ENCODE results near the gene PBX4.

- TF ChIP-seq, protein P1, sequence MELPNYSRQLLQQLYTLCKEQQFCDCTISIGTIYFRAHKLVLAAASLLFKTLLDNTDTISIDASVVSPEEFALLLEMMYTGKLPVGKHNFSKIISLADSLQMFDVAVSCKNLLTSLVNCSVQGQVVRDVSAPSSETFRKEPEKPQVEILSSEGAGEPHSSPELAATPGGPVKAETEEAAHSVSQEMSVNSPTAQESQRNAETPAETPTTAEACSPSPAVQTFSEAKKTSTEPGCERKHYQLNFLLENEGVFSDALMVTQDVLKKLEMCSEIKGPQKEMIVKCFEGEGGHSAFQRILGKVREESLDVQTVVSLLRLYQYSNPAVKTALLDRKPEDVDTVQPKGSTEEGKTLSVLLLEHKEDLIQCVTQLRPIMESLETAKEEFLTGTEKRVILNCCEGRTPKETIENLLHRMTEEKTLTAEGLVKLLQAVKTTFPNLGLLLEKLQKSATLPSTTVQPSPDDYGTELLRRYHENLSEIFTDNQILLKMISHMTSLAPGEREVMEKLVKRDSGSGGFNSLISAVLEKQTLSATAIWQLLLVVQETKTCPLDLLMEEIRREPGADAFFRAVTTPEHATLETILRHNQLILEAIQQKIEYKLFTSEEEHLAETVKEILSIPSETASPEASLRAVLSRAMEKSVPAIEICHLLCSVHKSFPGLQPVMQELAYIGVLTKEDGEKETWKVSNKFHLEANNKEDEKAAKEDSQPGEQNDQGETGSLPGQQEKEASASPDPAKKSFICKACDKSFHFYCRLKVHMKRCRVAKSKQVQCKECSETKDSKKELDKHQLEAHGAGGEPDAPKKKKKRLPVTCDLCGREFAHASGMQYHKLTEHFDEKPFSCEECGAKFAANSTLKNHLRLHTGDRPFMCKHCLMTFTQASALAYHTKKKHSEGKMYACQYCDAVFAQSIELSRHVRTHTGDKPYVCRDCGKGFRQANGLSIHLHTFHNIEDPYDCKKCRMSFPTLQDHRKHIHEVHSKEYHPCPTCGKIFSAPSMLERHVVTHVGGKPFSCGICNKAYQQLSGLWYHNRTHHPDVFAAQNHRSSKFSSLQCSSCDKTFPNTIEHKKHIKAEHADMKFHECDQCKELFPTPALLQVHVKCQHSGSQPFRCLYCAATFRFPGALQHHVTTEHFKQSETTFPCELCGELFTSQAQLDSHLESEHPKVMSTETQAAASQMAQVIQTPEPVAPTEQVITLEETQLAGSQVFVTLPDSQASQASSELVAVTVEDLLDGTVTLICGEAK (IDR thresholded peaks at IDR 0.05; ENCODE audit: borderline replicate concordance) = no peak
- TF ChIP-seq, protein P2, sequence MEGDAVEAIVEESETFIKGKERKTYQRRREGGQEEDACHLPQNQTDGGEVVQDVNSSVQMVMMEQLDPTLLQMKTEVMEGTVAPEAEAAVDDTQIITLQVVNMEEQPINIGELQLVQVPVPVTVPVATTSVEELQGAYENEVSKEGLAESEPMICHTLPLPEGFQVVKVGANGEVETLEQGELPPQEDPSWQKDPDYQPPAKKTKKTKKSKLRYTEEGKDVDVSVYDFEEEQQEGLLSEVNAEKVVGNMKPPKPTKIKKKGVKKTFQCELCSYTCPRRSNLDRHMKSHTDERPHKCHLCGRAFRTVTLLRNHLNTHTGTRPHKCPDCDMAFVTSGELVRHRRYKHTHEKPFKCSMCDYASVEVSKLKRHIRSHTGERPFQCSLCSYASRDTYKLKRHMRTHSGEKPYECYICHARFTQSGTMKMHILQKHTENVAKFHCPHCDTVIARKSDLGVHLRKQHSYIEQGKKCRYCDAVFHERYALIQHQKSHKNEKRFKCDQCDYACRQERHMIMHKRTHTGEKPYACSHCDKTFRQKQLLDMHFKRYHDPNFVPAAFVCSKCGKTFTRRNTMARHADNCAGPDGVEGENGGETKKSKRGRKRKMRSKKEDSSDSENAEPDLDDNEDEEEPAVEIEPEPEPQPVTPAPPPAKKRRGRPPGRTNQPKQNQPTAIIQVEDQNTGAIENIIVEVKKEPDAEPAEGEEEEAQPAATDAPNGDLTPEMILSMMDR (IDR thresholded peaks at IDR 0.05 in 2 of 3, conservative IDR thresholded peaks at IDR 0.05 in 1 of 3; ENCODE audit: control insufficient read depth in 2 of 3, extremely low read depth in 1 of 3, insufficient read depth in 1 of 3, low read depth in 3 of 3, low read length in 3 of 3) = no peak
- TF ChIP-seq TARDBP (IDR thresholded peaks at IDR 0.05; ENCODE audit: borderline replicate concordance) = no peak
- TF ChIP-seq EP300 (IDR thresholded peaks at IDR 0.05; ENCODE audit: borderline replicate concordance in 1 of 2, control insufficient read depth in 1 of 2, low read depth in 2 of 2, low read length in 2 of 2) = no peak; a peak in 1 of 4 replicates
- TF ChIP-seq RCOR1 (conservative IDR thresholded peaks at IDR 0.05; ENCODE audit: low read depth, low read length) = no peak
- TF ChIP-seq CHD1 (IDR thresholded peaks at IDR 0.05; ENCODE audit: low read depth, low read length) = no peak
These were observed 91.7 kb downstream of the PBX4 start for GRCh38 chr19:19526581-19527370.
